ENCODE measurements around the gene FREY1.

FREY1 gene

DNA sequence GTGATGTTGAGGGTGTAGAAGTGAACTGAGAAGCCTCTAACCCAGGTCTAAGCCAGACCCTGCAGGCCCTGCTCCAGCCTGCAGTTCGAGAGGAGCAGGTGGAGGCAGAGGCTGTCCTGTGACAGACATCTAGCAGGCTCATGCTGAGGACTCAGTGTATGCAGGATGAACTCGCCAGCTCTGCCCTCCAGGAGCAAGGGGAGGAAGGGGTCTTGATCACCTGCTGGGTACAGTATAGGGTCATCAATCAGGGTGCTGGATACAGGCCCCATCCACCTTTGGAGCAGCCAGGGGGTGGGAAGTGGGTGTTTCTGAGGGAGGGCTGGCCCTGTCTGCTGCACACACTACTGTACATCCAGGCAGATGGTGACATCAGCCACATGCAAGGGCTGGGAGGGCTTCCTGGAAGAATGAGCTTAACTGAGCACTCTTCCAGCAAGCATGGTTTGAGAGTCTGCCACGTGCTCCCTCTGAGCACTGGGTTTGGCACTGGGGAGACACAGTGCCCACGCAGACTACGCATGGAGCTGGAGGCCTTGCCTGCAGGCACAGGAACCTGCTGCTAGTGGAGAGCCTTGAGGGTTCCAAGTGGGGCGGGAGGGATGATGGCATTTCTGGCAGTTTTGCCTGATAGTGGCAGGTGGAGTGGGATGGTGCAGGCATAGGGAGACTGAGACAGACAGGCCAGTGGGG is 12.4 kb downstream of the FREY1 start:
- no peak for DNase-seq (ENCODE audit: low spot score)

DNA sequence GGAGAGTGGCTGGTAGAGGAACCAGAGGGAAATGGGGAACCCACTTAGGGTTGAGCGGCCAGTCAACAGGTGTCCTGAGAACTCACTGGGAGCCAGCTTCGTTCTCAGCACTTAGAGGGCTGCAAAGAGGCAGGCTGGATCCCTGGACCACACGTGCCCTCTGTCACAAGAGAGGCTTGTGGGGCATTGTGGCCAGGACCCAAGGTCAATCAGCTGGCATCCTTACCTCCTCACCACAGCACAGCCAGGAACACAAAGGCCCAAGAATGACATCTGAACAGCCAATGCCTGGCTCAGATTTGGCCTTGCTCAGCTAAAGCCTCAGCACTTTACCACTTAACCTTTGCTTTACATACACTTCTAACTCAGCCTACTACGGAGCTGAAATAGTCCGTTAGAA is 14.2 kb downstream of the FREY1 start:
- DNase-seq (ENCODE audit: low spot score) = no peak

GRCh38 chr11:45890886-45891550 is 16.1 kb downstream of the FREY1 start:
- DNase-seq (ENCODE audit: low spot score) = no peak

- no peak for DNase-seq (ENCODE audit: low spot score)
Measured at GRCh38 chr11:45889966-45890365, 17.1 kb downstream of the FREY1 start.

- DNase-seq (ENCODE audit: low spot score) = no peak
Measured at GRCh38 chr11:45889555-45889954, 17.5 kb downstream of the FREY1 start.

DNA sequence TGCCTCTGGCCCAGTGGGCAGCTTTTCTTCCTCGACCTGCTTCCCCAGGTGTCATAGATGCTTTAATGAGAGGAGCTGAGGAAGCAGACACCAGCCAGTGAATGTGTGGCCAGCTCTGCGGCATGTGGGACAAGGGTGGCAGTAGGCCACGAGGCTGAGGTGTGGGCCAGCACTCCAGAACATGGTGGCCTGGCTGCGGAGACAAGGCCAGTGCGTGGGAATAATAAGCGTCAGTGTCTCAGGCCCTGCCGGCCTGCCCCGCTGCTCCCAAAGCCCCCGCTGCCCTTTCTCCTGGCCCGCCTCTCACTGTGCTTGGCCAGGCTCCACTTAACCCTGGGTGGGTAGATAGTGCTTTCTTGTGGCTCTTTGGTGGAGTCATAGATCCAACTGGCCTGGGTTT is 19.5 kb downstream of the FREY1 start:
- no peak for DNase-seq (ENCODE audit: low spot score)

DNA sequence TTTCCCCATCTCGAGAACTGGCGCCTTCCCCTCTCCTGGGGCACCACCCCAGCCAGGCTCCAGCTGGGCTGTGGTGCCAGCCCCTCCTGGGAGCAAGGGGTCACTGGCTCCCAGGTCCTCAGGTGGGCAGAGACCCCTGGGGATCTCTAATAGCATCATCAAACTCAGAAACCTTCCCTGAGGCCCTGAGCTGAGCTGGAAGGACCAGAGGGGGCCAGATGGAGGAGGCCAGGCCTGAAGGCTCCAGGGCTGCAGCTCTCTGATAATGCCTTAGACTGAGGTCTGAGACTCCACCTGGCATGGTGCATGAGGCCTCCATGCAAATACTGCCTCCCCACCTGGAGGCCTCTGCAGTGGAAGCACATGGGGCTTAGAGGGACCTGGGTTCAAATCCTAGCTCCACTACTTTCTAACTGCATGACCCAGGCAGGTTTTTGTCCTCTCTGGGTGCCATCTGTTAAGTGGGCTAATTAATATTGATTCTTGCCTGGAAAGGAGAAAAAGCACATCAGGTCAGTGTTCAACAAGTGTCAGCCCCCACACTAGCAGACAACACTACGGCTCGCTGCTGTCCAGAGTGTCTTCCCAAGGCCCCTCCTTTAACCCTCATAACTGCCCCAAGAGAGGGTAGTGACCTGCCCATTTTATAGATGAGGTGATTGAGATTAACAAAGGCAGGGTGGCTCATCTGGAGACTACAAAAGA is 20.1 kb downstream of the FREY1 start:
- DNase-seq (ENCODE audit: low spot score) = no peak

DNA sequence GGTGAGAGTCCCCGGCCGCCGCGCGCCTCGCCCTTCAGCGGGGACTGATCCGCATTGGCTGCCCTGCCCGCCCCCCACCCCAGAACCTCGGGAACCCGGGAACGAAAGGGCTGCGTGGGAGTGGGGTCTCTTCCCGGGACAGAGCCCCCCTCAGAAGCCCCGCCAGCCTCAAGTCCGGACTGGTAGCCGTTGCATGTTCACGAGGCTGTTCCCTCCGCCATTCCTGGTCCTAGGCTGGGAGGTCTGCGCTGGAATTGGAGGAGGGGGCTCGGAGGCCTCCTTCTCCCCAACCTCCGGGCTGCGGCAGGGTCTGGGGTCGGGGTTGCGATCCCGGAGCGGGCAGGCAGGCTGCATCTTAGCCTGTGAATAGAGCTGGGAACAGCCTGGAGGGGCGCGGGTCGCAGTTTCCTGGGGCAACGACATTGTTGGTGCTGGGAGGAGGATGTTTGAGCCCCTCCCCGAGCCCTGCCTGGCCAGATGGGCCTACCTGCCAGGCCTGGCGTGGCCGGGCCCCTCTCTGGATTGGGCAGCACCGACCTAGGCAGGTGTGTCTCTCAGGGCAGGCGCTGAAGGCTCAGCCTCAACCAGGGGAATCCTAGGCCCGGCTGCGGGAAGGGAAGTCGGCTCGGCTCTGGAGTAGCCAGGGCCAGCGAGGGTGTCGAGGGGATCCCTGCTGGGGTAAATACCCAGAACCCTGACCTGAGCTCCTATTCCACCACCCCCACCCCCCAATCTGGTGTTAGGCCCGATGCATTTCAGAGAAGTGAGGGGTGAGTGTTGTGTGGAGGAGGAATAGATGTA is 20.9 kb downstream of the FREY1 start:
- no peak for DNase-seq (ENCODE audit: low spot score)

- DNase-seq (ENCODE audit: low spot score) = peak; percentile 42
Measured at GRCh38 chr11:45885274-45885920, 21.7 kb downstream of the FREY1 start, which contains the start of gene MAPK8IP1. MAPK8IP1 (plus strand) TSS chr11:45885651; CDS start chr11:45885821, 170 bp downstream.

GRCh38 chr11:45884596-45885185 is 22.4 kb downstream of the FREY1 start:
- no peak for DNase-seq (ENCODE audit: low spot score)

GRCh38 chr11:45881708-45882368 is 25.2 kb downstream of the FREY1 start:
- peak; percentile 33 for DNase-seq (ENCODE audit: low spot score)

GRCh38 chr11:45880772-45881570 is 26.1 kb downstream of the FREY1 start:
- no peak for DNase-seq (ENCODE audit: low spot score)

DNA sequence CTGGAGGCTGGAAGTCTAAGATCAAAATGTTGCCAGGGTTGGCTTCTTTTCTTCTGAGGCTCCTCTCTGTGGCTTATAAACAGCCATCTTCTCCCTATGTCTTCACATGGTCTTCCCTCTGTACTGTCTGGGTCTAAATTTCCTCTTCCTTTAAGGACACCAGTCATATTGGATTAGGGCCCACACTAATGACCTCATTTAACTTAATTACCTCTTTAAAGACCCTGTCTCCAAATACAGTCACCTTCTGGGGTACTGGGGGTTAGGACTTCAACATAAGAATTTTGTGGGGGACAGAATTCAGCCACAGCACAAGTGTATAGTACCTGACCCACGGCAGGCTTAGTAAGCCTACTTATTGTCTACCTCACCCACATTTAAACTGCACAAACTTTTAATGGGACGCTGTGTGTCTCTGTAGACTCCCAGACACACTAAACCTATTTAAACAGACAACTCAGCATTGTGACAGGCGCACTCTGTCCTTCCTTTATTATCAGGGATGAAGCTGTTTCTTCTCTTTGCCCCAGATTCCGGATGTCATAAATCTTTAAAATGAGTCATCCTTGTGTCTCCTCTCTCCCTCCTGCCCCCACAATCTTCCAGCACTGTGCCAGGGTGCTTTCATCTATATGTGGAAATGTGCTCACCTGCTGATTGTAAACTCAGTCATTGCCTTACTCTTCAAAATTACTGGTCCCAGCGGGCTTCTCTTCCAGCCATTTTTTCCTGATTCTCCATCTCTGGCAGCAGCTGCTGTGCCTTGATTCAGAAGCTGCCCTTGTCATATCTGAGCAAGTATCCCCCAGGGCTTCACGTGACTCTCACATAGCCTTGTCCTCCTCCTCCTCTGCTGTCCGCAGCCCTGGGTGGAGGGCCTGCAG is 27.0 kb downstream of the FREY1 start:
- peak; percentile 42 for DNase-seq (ENCODE audit: low spot score)

DNA sequence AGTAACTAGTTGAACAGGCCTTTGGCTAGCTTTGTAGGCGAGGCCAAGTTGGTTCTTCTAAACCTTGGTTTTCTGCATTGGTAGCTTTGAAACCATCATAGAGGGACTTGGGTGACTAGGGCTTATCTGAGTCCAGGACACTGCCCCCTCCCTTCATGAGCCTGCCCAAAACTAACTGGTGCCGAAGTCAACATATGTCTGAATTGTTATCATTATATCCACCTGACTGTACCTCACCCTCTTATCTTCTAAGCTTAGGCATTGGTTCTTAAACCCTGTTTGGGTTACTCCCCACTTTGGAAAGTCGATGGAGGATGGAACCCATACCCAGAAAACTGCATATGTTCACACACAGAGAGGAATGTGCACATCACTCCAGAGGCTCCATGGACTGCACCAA is 29.2 kb downstream of the FREY1 start:
- DNase-seq (ENCODE audit: low spot score) = no peak

DNA sequence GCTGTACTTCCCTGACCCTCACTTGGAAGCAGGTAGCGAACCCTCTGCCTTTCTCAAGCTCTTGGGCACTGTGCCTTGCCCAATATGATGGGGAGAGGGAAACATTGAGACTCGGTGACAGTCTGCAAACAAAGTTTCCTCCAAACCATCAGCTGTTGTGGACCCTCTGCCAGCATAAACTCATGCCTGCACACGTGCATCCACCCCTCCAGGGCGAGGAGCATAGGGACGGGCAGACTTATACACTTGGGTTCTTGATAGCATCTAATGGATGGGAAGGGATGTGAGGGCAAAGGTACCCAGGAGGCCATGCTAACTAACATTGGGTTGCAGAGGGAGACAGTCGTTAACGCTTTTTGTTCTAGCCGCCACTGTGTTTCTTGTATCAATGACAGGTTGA is 29.9 kb downstream of the FREY1 start:
- DNase-seq (ENCODE audit: low spot score) = no peak

DNA sequence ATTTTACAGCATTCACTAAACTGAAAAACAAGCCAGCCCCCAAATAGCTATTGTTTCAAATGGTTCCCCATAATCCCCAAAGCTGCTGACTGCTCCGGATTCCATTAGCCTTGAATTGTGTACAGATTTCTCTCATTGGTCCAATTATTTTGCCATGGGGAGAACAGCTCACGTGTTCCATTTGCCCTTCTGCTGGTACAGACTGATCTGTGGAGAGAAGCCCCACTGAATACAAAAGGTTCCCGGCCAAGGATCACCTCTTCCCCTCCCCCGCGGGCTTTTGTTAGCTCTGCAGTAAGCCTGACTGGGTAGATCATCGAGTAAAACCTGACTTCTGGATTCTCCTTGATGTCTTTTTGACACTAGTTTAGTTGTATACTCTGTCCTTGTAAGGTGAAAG is 30.7 kb downstream of the FREY1 start:
- DNase-seq (ENCODE audit: low spot score) = no peak

DNA sequence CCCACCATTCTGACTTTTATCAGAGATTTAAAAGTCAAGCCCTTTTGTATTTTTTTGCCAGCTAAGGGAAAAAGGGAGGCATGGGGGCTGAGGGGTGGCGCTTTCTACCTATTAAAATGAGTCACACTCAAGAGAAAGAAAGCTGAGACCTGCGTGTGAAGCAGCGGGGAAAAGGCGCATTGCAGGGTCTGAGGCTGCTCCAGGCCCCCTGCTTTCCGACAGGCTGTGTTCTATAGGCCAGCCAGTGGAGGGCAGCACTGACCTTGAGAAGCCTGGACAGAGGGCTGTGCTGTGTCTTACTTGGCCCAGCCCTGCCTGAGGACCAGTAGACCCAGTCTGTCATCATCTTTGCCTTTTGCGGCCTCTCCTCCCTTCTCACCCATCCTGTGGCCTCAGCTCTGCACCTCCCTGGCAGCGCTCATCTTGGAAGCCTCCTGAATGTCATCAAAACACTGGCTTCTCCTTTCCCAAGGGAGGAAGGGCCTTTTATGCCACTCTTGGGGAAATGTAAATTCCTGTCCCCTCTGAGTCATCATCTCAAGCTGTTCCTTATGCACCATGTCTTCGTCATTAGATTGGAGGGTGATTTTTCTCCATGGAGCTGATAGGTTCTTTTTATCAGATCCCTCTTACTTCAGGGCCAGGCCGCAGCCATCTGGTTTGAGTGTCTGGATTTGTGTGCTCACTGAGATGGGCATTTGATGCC is 34.3 kb downstream of the FREY1 start:
- peak; percentile 58 for DNase-seq (ENCODE audit: low spot score)

DNA sequence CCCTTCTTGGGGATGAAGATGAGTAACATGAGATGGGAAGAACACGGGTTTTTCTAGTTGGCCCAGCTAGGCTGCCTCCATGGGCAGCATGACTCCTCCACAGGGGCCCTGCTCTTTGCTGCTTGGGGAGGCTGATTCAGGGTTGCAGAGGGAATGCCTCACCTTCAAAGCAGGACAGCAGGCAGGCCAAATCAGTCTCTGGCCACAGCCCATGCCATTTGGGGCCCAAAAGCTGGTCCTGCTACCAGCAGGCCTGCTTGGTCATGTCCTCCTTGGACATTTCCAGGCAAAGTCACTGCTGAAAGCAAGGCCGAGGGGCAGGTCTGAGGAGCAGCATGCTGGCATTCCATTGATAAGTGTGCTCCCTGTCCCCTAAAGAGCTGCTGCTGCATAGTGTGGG is 35.4 kb downstream of the FREY1 start:
- DNase-seq (ENCODE audit: low spot score) = no peak
